ENCODE data around the gene PHLDB1. TPM values are rescaled to one million over a fixed set of nuclear protein-coding genes. Genes with fewer than 3 reads are reported as not detected.
"Not testable (repeated sequence)": the region's sequence is repeated elsewhere in the genome, so short reads cannot be mapped to it uniquely, and the experiment has no call there.

The PHLDB1 gene
- total RNA-seq, 2 donors from 2014 or later: 45.9 to 54.9 TPM

DNA sequence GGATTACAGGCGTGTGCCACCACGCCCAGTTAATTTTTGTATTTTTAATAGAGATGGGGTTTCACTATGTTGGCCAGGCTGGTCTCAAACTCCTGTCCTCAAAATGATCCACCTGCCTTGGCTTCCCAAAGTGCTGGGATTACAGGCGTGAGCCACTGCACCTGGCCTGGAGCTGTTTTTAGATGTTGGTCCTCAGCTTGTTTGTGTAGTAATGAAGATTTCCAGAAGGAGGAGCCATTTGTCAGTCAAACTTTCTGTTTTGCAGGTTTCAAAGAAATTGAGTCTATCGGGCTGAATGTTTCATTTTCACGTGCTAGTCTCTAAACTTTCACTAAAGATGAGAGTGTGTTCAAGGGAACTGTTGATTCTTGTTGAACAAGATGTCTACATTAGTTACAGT, 12.4 kb upstream of the PHLDB1 start:
- TF ChIP-seq, protein P1, sequence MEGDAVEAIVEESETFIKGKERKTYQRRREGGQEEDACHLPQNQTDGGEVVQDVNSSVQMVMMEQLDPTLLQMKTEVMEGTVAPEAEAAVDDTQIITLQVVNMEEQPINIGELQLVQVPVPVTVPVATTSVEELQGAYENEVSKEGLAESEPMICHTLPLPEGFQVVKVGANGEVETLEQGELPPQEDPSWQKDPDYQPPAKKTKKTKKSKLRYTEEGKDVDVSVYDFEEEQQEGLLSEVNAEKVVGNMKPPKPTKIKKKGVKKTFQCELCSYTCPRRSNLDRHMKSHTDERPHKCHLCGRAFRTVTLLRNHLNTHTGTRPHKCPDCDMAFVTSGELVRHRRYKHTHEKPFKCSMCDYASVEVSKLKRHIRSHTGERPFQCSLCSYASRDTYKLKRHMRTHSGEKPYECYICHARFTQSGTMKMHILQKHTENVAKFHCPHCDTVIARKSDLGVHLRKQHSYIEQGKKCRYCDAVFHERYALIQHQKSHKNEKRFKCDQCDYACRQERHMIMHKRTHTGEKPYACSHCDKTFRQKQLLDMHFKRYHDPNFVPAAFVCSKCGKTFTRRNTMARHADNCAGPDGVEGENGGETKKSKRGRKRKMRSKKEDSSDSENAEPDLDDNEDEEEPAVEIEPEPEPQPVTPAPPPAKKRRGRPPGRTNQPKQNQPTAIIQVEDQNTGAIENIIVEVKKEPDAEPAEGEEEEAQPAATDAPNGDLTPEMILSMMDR (conservative IDR thresholded peaks at IDR 0.05): peak; percentile 73
- H3K27me3 ChIP-seq (ENCODE audit: control insufficient read depth, insufficient read depth, low read length, poor library complexity, severe bottlenecking); H3K27me3 Mint-ChIP-seq (ENCODE audit: insufficient read depth); H3K4me1 ChIP-seq (ENCODE audit: control insufficient read depth, insufficient read depth, low read length); H3K9me3 Mint-ChIP-seq; H3K27ac ChIP-seq (ENCODE audit: low read depth, low read length); H3K9ac ChIP-seq (ENCODE audit: extremely low read depth, low read length, poor library complexity, severe bottlenecking); H3K27ac Mint-ChIP-seq; H3K9me3 ChIP-seq (ENCODE audit: control insufficient read depth, low read length); H3K4me3 Mint-ChIP-seq; H3K4me3 ChIP-seq (ENCODE audit: low read length); H3K4me1 Mint-ChIP-seq: not testable (repeated sequence)
- 76 to 86% methylated on average over 4 to 5 of the region's 5 CpGs for WGBS, 2 experiments (ENCODE audit: insufficient coverage in 1 of 2, insufficient read length in 1 of 2)
- peaks cover 86% of the 10 kb centered on the region for H3K36me3 ChIP-seq (ENCODE audit: control insufficient read depth, insufficient read depth, low read length)
- peaks cover 73% of the 10 kb centered on the region for H3K36me3 Mint-ChIP-seq (ENCODE audit: low read depth)
- DNase-seq: peak; percentile 54

DNA sequence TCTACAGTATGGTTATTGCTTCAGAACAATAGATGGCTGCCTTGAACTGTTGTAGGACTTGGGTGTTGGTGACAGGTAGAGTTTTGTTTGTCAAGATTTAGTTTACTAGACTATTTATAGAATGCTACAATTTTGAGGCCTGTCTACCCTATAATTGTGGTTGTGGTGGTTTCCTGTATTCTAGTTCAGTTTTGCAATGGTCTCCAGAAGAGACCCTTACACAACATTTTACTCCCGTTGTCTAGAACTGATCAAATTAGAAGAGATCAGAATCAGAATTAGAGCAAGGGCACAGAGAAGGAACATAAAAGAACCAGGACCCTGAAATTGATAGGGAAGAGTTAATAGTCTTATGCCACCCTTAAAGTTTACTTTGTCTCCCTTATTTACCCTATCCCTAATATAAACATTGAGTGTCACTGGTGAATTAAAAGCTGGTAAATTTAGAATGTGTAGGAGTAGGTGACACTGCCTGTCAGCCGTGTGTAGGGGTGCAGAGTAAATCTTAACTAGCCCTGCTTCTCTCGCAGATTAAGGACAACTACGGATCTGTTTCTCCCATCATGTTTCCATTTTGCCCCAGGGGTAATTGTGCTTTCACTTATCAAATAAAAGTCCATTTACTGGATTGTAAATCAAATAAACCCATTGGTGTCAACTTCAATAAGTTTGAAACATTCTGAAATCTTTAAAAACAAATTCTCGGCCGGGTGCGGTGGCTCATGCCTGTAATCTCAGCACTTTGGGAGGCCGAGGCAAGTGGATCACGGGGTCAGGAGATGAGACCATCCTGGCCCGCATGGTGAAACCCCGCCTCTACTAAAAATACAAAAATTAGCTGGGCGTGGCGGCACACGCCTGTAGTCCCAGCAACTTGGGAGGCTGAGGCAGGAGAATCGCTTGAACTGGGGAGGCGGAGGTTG, 10.9 kb upstream of the PHLDB1 start:
- H3K4me3 ChIP-seq (ENCODE audit: low read length): no peak overlapping the region
- peaks cover 70% of the 10 kb centered on the region for H3K36me3 Mint-ChIP-seq (ENCODE audit: low read depth)
- H3K9ac ChIP-seq (ENCODE audit: extremely low read depth, low read length, poor library complexity, severe bottlenecking): no peak overlapping the region
- H3K27ac ChIP-seq (ENCODE audit: low read depth, low read length): no peak overlapping the region
- no peaks in the 10 kb centered on the region for H3K27me3 ChIP-seq (ENCODE audit: control insufficient read depth, insufficient read depth, low read length, poor library complexity, severe bottlenecking)
- no peak overlapping the region for H3K4me3 Mint-ChIP-seq
- no peak for DNase-seq
- no peak overlapping the region for H3K27ac Mint-ChIP-seq
- H3K4me1 ChIP-seq (ENCODE audit: control insufficient read depth, insufficient read depth, low read length): no peaks in the 10 kb centered on the region
- TF ChIP-seq, protein P1 (conservative IDR thresholded peaks at IDR 0.05): no peak
- H3K4me1 Mint-ChIP-seq: no peaks in the 10 kb centered on the region
- 87 to 98% methylated on average over 15 to 16 of the region's 16 CpGs for WGBS, 2 experiments (ENCODE audit: insufficient coverage in 1 of 2, insufficient read length in 1 of 2)
- no peaks in the 10 kb centered on the region for H3K9me3 ChIP-seq (ENCODE audit: control insufficient read depth, low read length)
- peaks cover 84% of the 10 kb centered on the region for H3K36me3 ChIP-seq (ENCODE audit: control insufficient read depth, insufficient read depth, low read length)
- no peaks in the 10 kb centered on the region for H3K27me3 Mint-ChIP-seq (ENCODE audit: insufficient read depth)
- no peaks in the 10 kb centered on the region for H3K9me3 Mint-ChIP-seq

DNA sequence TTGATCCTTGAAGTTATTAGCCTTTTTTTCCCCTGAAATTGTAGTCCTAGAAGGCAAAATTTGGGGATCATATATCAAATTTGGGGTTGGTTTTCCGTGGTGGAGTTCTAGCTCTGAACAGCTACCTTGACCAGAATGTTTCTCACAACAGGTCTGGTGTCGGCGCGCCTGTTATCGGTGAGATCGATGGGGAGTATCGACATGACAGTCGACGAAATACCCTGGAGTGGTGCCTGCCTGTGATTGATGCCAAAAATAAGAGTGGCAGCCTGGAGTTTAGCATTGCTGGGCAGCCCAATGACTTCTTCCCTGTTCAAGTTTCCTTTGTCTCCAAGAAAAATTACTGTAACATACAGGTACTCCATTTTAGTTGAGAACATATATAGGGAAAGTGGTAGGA, 9.9 kb upstream of the PHLDB1 start:
- Histone ChIP-seq H3K4me3 (ENCODE audit: low read length) (no peak overlapping the region), H3K4me1 (ENCODE audit: control insufficient read depth, insufficient read depth, low read length) (no peaks in the 10 kb centered on the region), H3K9ac (ENCODE audit: extremely low read depth, low read length, poor library complexity, severe bottlenecking) (no peak overlapping the region), H3K36me3 (ENCODE audit: control insufficient read depth, insufficient read depth, low read length) (peaks cover 86% of the 10 kb centered on the region), H3K9me3 (ENCODE audit: control insufficient read depth, low read length) (no peaks in the 10 kb centered on the region), H3K27ac (ENCODE audit: low read depth, low read length) (no peak overlapping the region), H3K27me3 (ENCODE audit: control insufficient read depth, insufficient read depth, low read length, poor library complexity, severe bottlenecking) (no peaks in the 10 kb centered on the region)
- no peak overlapping the region for H3K27ac Mint-ChIP-seq
- no peak for DNase-seq
- no peaks in the 10 kb centered on the region for H3K4me1 Mint-ChIP-seq
- H3K4me3 Mint-ChIP-seq: no peak overlapping the region
- 94 to 96% methylated on average over 9 of the region's 9 CpGs for WGBS, 2 experiments (ENCODE audit: insufficient coverage in 1 of 2, insufficient read length in 1 of 2)
- peaks cover 77% of the 10 kb centered on the region for H3K36me3 Mint-ChIP-seq (ENCODE audit: low read depth)
- H3K9me3 Mint-ChIP-seq: no peaks in the 10 kb centered on the region
- TF ChIP-seq, protein P1 (conservative IDR thresholded peaks at IDR 0.05): no peak
- H3K27me3 Mint-ChIP-seq (ENCODE audit: insufficient read depth): no peaks in the 10 kb centered on the region
